ENCODE measurements around the gene NCAM1.

- TF ChIP-seq POLR2AphosphoS5 (IDR thresholded peaks at IDR 0.05; ENCODE audit: borderline replicate concordance, low read depth, low read length): no peak
- no peak for TF ChIP-seq EZH2 (IDR thresholded peaks at IDR 0.05)
- no peak for TF ChIP-seq FOXP2 (optimal IDR thresholded peaks at IDR 0.05; ENCODE audit: control extremely low read depth, extremely low read length, insufficient read depth)
Measured at GRCh38 chr11:113083571-113083970, 122.4 kb downstream of the NCAM1 start.

Measured in SK-N-MC (cell line).